Right ventricle myocardium superior (tissue), 1 donor: ENCODE data around the gene IGSF6. TPM values are rescaled to one million over a fixed set of nuclear protein-coding genes. Genes with fewer than 3 reads are reported as not detected.
"Not testable (repeated sequence)": the region's sequence is repeated elsewhere in the genome, so short reads cannot be mapped to it uniquely, and the experiment has no call there.

Experiments used
- ATAC-seq: fragments of 200-7000 bp; cut with Tn5 transposase; one replicate; pipeline ENCODE4 v1.9.1; 2020; ENCODE audit warnings: mild to moderate bottlenecking; ENCODE audit not compliant: poor library complexity
- DNase-seq: peaks from one replicate; pipeline ENCODE4 v3.0.0-alpha.2; 2020
- intact Hi-C: fragments of 100-400 bp; cut with DNase I; formaldehyde crosslinking; loops from one replicate; pipeline ENCODE4 v1.11.2; 2022
- total RNA-seq: library from RNA; stranded (reverse); fragmentation: NEBNext Ultra II Directional; extraction: Animal tissue kit (Norgen Biotek cat#: 25700); gene quantifications from one replicate; pipeline ENCODE4 v1.2.1, GENCODE V29; 2021
- donor health status: DM: no; HTN: yes; CAD: no; lungs with severe emphysema.

IGSF6 gene
- total RNA-seq, 1 donor from 2014 or later, result 2.5 TPM

GRCh38 chr16:21637032-21637968, 15.1 kb downstream of the IGSF6 start:
- intact Hi-C loops, result no loop called here
- DNase-seq (no peak), ATAC-seq (no peak)

- intact Hi-C loops, DNase-seq, ATAC-seq: not testable (repeated sequence)
Measured at GRCh38 chr16:21635694-21636093, 16.7 kb downstream of the IGSF6 start.

- no peak for DNase-seq
- intact Hi-C loops, result no loop called here
- no peak for ATAC-seq
Measured at GRCh38 chr16:21634216-21634615, 18.2 kb downstream of the IGSF6 start.

- DNase-seq, ATAC-seq, intact Hi-C loops: not testable (repeated sequence)
Measured at GRCh38 chr16:21631951-21632575, 20.3 kb downstream of the IGSF6 start.

GRCh38 chr16:21631376-21631775, 21.0 kb downstream of the IGSF6 start:
- intact Hi-C loops, DNase-seq, ATAC-seq: not testable (repeated sequence)

- intact Hi-C loops, ATAC-seq, DNase-seq: not testable (repeated sequence)
Measured at GRCh38 chr16:21630866-21631265, 21.5 kb downstream of the IGSF6 start.

GRCh38 chr16:21629616-21630539, 22.5 kb downstream of the IGSF6 start:
- intact Hi-C loops, ATAC-seq, DNase-seq: not testable (repeated sequence)

GRCh38 chr16:21628772-21629171, 23.6 kb downstream of the IGSF6 start:
- DNase-seq (no peak), ATAC-seq (no peak)
- intact Hi-C loops, result no loop called here

GRCh38 chr16:21628121-21628726, 24.2 kb downstream of the IGSF6 start:
- DNase-seq, result no peak
- no peak for ATAC-seq
- intact Hi-C loops, result no loop called here

- DNase-seq (no peak), ATAC-seq (peak; percentile 68)
- intact Hi-C loops, result no loop called here
Measured at GRCh38 chr16:21626659-21627277, 25.6 kb downstream of the IGSF6 start.

GRCh38 chr16:21625026-21625425, 27.4 kb downstream of the IGSF6 start:
- ATAC-seq, result no peak
- DNase-seq, result no peak
- intact Hi-C loops, result no loop called here

- ATAC-seq (no peak), DNase-seq (no peak)
- intact Hi-C loops, result no loop called here
Measured at GRCh38 chr16:21622545-21622944, 29.9 kb downstream of the IGSF6 start.

- DNase-seq (no peak), ATAC-seq (no peak)
- intact Hi-C loops, result no loop called here
Measured at GRCh38 chr16:21620592-21620991, 31.8 kb downstream of the IGSF6 start.

- ATAC-seq (no peak), DNase-seq (no peak)
- intact Hi-C loops, result no loop called here
Measured at GRCh38 chr16:21619765-21620425, 32.5 kb downstream of the IGSF6 start.

- ATAC-seq, result no peak
- no peak for DNase-seq
- intact Hi-C loops, result no loop called here
Measured at GRCh38 chr16:21618281-21618680, 34.1 kb downstream of the IGSF6 start.

- intact Hi-C loops, result no loop called here
- DNase-seq, result no peak
- ATAC-seq, result no peak
Measured at GRCh38 chr16:21617607-21618006, 34.8 kb downstream of the IGSF6 start.

- ATAC-seq, result no peak
- intact Hi-C loops, result no loop called here
- DNase-seq, result no peak
Measured at GRCh38 chr16:21614896-21615295, 37.5 kb downstream of the IGSF6 start.

GRCh38 chr16:21613781-21614180, 38.6 kb downstream of the IGSF6 start:
- no peak for DNase-seq
- ATAC-seq, result no peak
- intact Hi-C loops, result no loop called here
